GM12865 (cell line): ENCODE data around the gene CCDC134.

Experiments
- DNase-seq: peaks from one replicate; pipeline ENCODE4 v3.0.0; 2010; ENCODE audit warnings: low read depth
- H3K4me3 ChIP-seq: 2 replicates; pipeline ENCODE4 v1.5.1; 2011; ENCODE audit warnings: mild to moderate bottlenecking, low read depth, low read length, control low read depth
- TF ChIP-seq, protein P1 (sequence below): IDR thresholded peaks from 2 replicates; pipeline ENCODE4 v1.5.1; 2011; ENCODE audit warnings: low read length, control low read depth, low read depth, inconsistent platforms; ENCODE audit not compliant: insufficient read depth; ENCODE audit errors: missing control alignments

CCDC134 gene

DNA sequence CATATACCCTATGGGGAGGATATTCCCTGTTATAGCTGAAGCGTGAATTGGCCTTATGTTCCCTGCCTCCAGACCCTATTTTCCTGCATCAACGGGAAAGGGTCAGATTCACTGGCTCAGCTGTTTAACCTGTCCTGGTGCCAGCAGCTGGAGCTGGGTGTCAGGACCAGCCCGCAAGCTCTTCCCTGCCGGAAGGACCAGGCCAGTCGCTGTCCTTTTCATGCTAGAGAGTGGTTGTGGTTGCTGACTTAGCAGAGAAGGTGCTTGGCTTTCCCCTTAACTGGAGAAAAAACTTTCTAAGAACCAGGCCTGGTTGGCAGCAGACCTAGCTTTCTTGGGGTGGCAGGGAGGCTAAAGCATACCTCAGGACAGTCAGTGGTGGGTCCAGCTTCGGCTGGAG is 27.2 kb downstream of the CCDC134 start:
- TF ChIP-seq, protein P1, sequence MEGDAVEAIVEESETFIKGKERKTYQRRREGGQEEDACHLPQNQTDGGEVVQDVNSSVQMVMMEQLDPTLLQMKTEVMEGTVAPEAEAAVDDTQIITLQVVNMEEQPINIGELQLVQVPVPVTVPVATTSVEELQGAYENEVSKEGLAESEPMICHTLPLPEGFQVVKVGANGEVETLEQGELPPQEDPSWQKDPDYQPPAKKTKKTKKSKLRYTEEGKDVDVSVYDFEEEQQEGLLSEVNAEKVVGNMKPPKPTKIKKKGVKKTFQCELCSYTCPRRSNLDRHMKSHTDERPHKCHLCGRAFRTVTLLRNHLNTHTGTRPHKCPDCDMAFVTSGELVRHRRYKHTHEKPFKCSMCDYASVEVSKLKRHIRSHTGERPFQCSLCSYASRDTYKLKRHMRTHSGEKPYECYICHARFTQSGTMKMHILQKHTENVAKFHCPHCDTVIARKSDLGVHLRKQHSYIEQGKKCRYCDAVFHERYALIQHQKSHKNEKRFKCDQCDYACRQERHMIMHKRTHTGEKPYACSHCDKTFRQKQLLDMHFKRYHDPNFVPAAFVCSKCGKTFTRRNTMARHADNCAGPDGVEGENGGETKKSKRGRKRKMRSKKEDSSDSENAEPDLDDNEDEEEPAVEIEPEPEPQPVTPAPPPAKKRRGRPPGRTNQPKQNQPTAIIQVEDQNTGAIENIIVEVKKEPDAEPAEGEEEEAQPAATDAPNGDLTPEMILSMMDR, result no peak
- H3K4me3 ChIP-seq, result no peak overlapping the region
- DNase-seq, result no peak

- DNase-seq, result no peak
- TF ChIP-seq, protein P1, result no peak
Measured at GRCh38 chr22:41828516-41828915, 28.0 kb downstream of the CCDC134 start.

DNA sequence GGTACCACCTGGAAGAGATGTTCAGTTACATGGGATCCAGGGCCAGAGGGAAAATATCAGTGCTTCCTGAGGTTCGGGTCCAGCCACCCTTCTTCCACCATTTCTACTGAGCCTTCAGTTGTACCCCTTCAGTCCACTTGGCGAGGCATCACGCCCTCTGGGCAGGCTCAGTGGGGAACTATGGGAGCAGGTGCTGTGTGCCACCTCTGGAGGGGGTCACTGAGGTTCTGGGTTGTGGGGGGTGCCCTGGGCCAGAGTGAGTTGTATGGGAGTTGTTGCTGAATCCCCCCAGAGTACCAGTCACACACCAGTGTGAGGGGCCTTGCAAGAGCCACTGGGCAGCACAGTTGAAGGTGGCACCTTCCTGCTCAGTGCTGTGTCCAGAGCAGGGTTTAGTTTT is 29.7 kb downstream of the CCDC134 start:
- H3K4me3 ChIP-seq, result no peak overlapping the region
- TF ChIP-seq, protein P1, result peak; percentile 9
- no peak for DNase-seq

More at GRCh38 chr22:41828516-41828915, 28.0 kb downstream of the CCDC134 start:
- H3K4me3 ChIP-seq, result no peak overlapping the region

GRCh38 chr22:41831383-41831782 is 30.9 kb downstream of the CCDC134 start:
- TF ChIP-seq, protein P1, result no peak
- peak overlapping the region; percentile 73 for H3K4me3 ChIP-seq
- peak; percentile 30 for DNase-seq

DNA sequence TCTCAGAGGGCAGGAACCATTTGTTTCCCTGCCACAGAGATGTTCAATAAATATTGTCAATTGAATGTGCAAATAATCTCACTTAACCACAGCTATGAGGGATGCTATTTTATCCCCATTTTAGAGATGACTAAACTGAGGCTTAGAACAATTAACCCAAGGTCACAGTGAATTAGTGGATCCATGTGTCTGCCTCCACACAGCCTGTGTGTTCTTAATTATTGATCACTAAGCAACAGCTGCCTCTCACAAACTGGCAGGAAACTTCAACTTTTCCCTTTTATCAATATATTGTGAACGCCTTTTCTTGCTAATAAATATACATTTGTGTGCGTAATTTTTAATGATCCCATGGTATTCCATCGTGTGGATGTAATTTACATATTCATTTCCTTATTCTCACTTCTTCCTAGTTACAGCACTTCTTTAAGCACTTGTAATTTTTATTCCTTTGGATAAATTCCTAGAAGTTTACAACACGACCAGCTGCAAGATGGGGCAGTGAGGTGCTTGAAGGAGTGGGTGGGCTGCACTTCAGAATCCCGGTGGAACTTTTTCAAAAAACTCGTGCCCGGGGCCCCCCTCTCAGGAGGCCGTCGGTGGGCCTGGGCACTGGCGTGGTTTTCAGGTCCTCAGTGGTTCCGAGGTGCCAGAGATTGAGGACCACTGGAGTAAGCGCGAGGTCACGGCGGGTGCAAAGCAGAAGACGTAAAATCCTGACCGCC is 31.5 kb downstream of the CCDC134 start:
- peak overlapping the region; percentile 73 for H3K4me3 ChIP-seq
- DNase-seq, result peak; percentile 36
- TF ChIP-seq, protein P1, result no peak

DNA sequence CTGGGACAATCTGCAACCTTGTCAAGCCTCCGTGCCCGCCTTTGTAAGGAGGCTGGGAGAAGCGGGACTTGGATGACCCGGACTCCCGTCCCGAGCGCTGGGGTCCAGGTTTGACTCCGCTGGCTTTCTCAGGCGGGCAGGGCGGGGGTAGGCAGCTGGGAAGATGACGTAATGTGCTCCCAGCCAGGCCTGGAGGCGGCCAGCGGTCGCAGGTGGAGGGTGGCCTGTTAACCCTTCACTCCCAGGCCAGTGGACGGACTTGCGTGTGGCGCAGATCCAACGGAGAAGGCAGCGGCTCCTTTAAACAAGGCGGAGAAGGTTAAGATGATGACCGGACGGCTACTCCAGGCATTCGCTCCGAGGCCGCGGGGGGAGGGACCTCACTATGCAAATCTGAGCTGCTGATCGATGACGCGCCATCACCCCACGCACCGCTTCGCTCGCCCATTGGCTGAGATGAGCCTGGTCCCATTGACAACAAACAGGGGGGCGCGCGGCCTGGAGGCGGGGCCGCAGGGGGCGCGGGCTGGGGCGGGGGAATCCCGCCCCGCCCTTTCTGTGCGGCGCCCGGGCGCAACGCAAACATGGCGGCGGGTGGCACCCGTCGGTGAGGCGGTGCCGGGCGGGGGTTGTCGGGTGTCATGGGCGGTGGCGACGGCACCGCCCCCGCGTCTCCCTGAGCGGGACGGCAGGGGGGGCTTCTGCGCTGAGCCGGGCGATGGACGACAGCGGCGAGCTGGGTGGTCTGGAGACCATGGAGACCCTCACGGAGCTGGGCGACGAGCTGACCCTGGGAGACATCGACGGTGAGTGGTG is 32.3 kb downstream of the CCDC134 start, which contains the start of gene SREBF2:
TSS of gene SREBF2 (plus strand) at position 553 of the 816 bp plus-strand sequence. CDS start at position 719, 166 bp downstream.
- peak within 1 kb of the TSS; percentile 73 for H3K4me3 ChIP-seq
- peak; percentile 100 for DNase-seq
- TF ChIP-seq, protein P1, result no peak
